Measurements from ENCODE around the gene IFT80. TPM values are rescaled to one million over a fixed set of nuclear protein-coding genes. Genes with fewer than 3 reads are reported as not detected.

IFT80 gene
- total and polyA plus RNA-seq, 10 of the 15 experiments (the other 5 are each of a cell fraction or from before 2014, with no cell fraction given), result 6.5 to 21.5 (median 14.1) TPM

GRCh38 chr3:160437083-160437455, 38.0 kb upstream of the IFT80 start:
- Histone ChIP-seq H3K4me1 (ENCODE audit: control insufficient read depth, insufficient read depth, low read length) (no peaks in the 10 kb centered on the region), H3K9me3 (replicated peaks; ENCODE audit: control insufficient read depth, insufficient read depth, low read length) (peaks cover 3% of the 10 kb centered on the region; the same call in 1 of the 3 replicates), H4K20me1 (ENCODE audit: control insufficient read depth, insufficient read depth) (no peaks in the 10 kb centered on the region), H3K4me3 (no peak overlapping the region), H3K27ac (ENCODE audit: control insufficient read depth, insufficient read depth) (no peak overlapping the region), H3K9ac (ENCODE audit: control insufficient read depth, insufficient read depth, low read length) (no peak overlapping the region), H2AFZ (ENCODE audit: control insufficient read depth, low read depth, low read length) (no peak overlapping the region), H3K4me2 (ENCODE audit: control insufficient read depth, insufficient read depth) (no peak overlapping the region), H3K27me3 (replicated peaks in 1 of 2; ENCODE audit: control insufficient read depth in 2 of 2, insufficient read depth in 2 of 2, low read length in 1 of 2) (no peaks in the 10 kb centered on the region), H3K79me2 (ENCODE audit: control insufficient read depth, insufficient read depth, low read length) (peaks cover 60% of the 10 kb centered on the region), H3K36me3 (ENCODE audit: control insufficient read depth in 2 of 2, insufficient read depth in 2 of 2, low read length in 1 of 2) (peaks cover 1 to 34% of the 10 kb centered on the region in 2 experiments)
- TF ChIP-seq NFIC (IDR thresholded peaks at IDR 0.05; ENCODE audit: low read depth, low read length) (no peak), ATF7 (IDR thresholded peaks at IDR 0.05; ENCODE audit: low read depth) (no peak), E2F8 (IDR thresholded peaks at IDR 0.05; ENCODE audit: low read depth, partially characterized antibody) (no peak), HDGF (IDR thresholded peaks at IDR 0.05) (no peak), HSF1 (IDR thresholded peaks at IDR 0.05; ENCODE audit: low read depth, low read length) (no peak), WRNIP1 (IDR thresholded peaks at IDR 0.05; ENCODE audit: borderline replicate concordance, low read depth, low read length) (no peak), IRF3 (IDR thresholded peaks at IDR 0.05) (no peak), ZSCAN29 (IDR thresholded peaks at IDR 0.05) (no peak), RB1 (IDR thresholded peaks at IDR 0.05; ENCODE audit: borderline replicate concordance) (no peak)
- ChIA-PET SMC1A (ENCODE audit: uncharacterized antibody, unreplicated experiment) (interaction anchor here (0.6 kb wide), 1 partner anchor 234 kb away, joined by 3 read pairs; no protein-coding TSS in a partner anchor), RAD21 (ENCODE audit: unreplicated experiment) (interaction anchor here (4.9 kb wide), 1 partner anchor 12 kb away, joined by 22 read pairs; the partner anchor contains the start of gene TRIM59), CTCF (no interaction called here), POLR2A (interaction anchor here (0.6 to 1.2 kb wide), 3 partner anchors 8 to 31 kb away, joined by 3 to 6 read pairs (median 4); no protein-coding TSS in a partner anchor)
- WGBS (ENCODE audit: insufficient coverage, insufficient replicate concordance, low lambda C conversion rate, missing lambda C conversion rate), result 63% methylated on average over 5 of the region's 5 CpGs
- FAIRE-seq (no peak), DNase-seq (ENCODE audit: low read depth, low spot score) (no peak), ATAC-seq (peak; percentile 42)
- intact Hi-C loops (cut with micrococcal nuclease; ENCODE audit: unreplicated experiment) (no loop called here), in situ Hi-C loops (cut with MboI) (no loop called here)
- BruUV-seq (replicated peaks), result no TSS peak

Data from GM12878 (cell line).